Nasal cavity respiratory epithelium epithelial cell of viscerocranial mucosa (primary cell): ENCODE measurements around the gene SSX1. TPM values are rescaled to one million over a fixed set of nuclear protein-coding genes. Genes with fewer than 3 reads are reported as not detected.

ENCODE experiments used
- total RNA-seq: library from RNA; depleted of rRNA; stranded (reverse); fragments of >200 nt; gene quantifications from 2 replicates; pipeline ENCODE4 v1.2.3, GENCODE V29; 2014

The SSX1 gene
- total RNA-seq: not detected in 2 replicates

DNA sequence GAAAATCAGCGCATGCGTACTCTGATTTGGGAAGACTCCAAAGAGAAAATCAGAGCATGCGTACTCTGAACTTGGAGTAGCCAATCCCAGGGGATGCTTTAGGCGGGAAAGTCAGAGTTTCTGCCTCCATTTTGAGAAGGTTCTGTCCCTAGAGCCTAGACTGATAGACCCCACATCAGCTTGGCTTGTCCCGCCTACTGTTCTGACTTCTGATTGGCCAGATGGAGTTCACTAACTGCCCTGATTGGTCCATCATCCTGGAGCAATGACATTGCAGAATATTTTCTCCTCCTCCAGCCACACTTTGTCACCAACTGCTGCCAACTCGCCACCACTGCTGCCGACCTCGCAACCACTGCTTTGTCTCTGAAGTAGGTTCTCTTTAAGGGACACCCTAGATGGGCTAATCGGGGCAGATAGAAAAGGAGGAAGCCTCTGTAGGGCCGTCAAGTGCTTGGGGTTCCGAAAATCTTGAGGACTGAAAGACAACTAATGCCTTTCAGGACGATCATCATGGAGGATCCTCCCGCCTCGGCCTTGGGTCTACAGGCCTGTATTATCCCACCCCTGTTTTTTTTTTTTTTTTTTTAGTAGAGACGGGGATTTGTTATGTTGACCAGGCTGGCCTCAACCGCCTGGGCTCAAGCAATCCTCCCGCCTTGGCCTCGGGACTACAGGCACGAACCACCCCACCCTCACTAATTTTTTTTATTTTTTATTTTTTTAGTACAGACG lies at the start of gene SSX1:
Gene SSX1 (plus strand): TSS at position 331 of the 735 bp plus-strand sequence. CDS start 1,850 bp downstream, outside the sequence.

Other genes with a start within 250 kb of the SSX1 start
- not detected in 2 replicates for gene SPACA5, start 248.4 kb upstream of the SSX1 start, total RNA-seq
- 1.4 and 3.6 TPM in 2 replicates for gene ZNF630, start 183.8 kb upstream of the SSX1 start, total RNA-seq
- not detected in 2 replicates for gene SPACA5B, start 124.8 kb upstream of the SSX1 start, total RNA-seq
- gene SSX5, start 58.6 kb upstream of the SSX1 start, total RNA-seq: not detected in 2 replicates
- gene SSX3, start 101.3 kb downstream of the SSX1 start, total RNA-seq: not detected in 2 replicates
- not detected in 2 replicates for gene SSX4, start 128.1 kb downstream of the SSX1 start, total RNA-seq
- gene SSX4B, start 156.6 kb downstream of the SSX1 start, total RNA-seq: not detected in 2 replicates
- 150 and 165 TPM in 2 replicates for gene SLC38A5, start 214.9 kb downstream of the SSX1 start, total RNA-seq
- 96.5 and 138 TPM in 2 replicates for gene FTSJ1, start 220.8 kb downstream of the SSX1 start, total RNA-seq